HCT116 (cell line): ENCODE results near the gene TNFRSF6B. TPM values are rescaled to one million over a fixed set of nuclear protein-coding genes. Genes with fewer than 3 reads are reported as not detected.

Experiments
- ATAC-seq: fragments of 200-7000 bp; cut with Tn5 transposase; 2 replicates; pipeline ENCODE4 v1.9.1; 2020; ENCODE audit warnings: mild to moderate bottlenecking, moderate library complexity
- BruUV-seq: library from RNA; stranded (reverse); fragments of 400-500 nt; replicated peaks from 2 replicates; lab custom pipeline; 2021; lab: Mats Ljungman, UMichigan
- CTCF ChIA-PET: fragments of 300-600 bp; sonication (Branson Sonifier 250); formaldehyde crosslinking; loops from one replicate; lab custom pipeline; 2021; ENCODE audit warnings: antibody characterized with exemption; lab: Charles Lee
- POLR2A ChIA-PET: fragments of 300-600, 350-600 bp; sonication (Branson Sonifier 250); formaldehyde crosslinking; loops from one replicate; lab custom pipeline; 2021; ENCODE audit warnings: antibody characterized with exemption; lab: Charles Lee
- RAD21 ChIA-PET, 2 experiments: fragments of 300-600 bp; sonication (Branson Sonifier 250); formaldehyde crosslinking; loops; one replicate each; lab custom pipeline; 2023; ENCODE audit warnings: low total read pairs in 2 of 2; ENCODE audit not compliant: uncharacterized antibody in 2 of 2, unreplicated experiment in 2 of 2, low non-redundant PET in 1 of 2; lab: Charles Lee
- DNase-seq: peaks from one replicate; pipeline ENCODE4 v3.0.0-alpha.2; 2010; ENCODE audit warnings: low read depth, low spot score
- H2AFZ ChIP-seq: fragments of 200-600 bp; shearing (Covaris generic), sonication (generic); 2 replicates; pipeline ENCODE4 v1.6.1; 2017; ENCODE audit warnings: low read depth, mixed run types, mixed read lengths, antibody characterized with exemption, low read length; ENCODE audit not compliant: poor library complexity, severe bottlenecking
- H3K27ac ChIP-seq: 2 replicates; pipeline ENCODE4 v1.5.1; 2012; ENCODE audit warnings: low read depth, low read length
- H3K27me3 ChIP-seq: fragments of 200-600 bp; sonication (generic); 2 replicates; pipeline ENCODE4 v1.6.1; 2016; ENCODE audit warnings: mixed run types, low read length, mixed read lengths; ENCODE audit not compliant: insufficient read depth
- H3K36me3 ChIP-seq, 2 experiments: fragments of 200-500 bp in 1 of 2; fragments of 200-600 bp in 1 of 2; sonication (Bioruptor generic) in 1 of 2; sonication (generic) in 1 of 2; 2 replicates each; pipeline versions ENCODE4 v1.5.1 to v1.6.1; 2014 to 2016; ENCODE audit warnings: low read length in 2 of 2, inconsistent platforms in 1 of 2, mixed read lengths in 1 of 2, mixed run types in 1 of 2; ENCODE audit not compliant: insufficient read depth in 2 of 2, control insufficient read depth in 1 of 2
- H3K4me1 ChIP-seq, 2 experiments: fragments of 200-600 bp in 1 of 2; sonication (generic) in 1 of 2; 2 replicates each; pipeline versions ENCODE4 v1.5.1 to v1.6.1; 2012 to 2017; ENCODE audit warnings: low read length in 2 of 2, inconsistent platforms in 1 of 2, mild to moderate bottlenecking in 1 of 2, mixed read lengths in 1 of 2, mixed run types in 1 of 2, moderate library complexity in 1 of 2; ENCODE audit not compliant: insufficient read depth in 2 of 2, control insufficient read depth in 1 of 2
- H3K4me2 ChIP-seq: fragments of 200-600 bp; sonication (generic); 2 replicates; pipeline ENCODE4 v1.6.1; 2017; ENCODE audit warnings: mixed run types, low read length, mixed read lengths
- H3K4me3 ChIP-seq, 2 experiments: fragments of 200-600 bp in 1 of 2; sonication (generic) in 1 of 2; replicated peaks in 1 of 2; 2 replicates each; pipeline ENCODE4 v1.5.1; 2011 to 2016; ENCODE audit warnings: low read length in 2 of 2, control low read depth in 1 of 2, low read depth in 1 of 2, mild to moderate bottlenecking in 1 of 2, mixed read lengths in 1 of 2, mixed run types in 1 of 2
- H3K79me2 ChIP-seq: fragments of 200-600 bp; sonication (generic); 2 replicates; pipeline ENCODE4 v1.6.1; 2017; ENCODE audit warnings: mild to moderate bottlenecking, mixed run types, low read length, moderate library complexity, mixed read lengths; ENCODE audit not compliant: insufficient read depth
- H3K9ac ChIP-seq: fragments of 200-600 bp; sonication (generic); 2 replicates; pipeline ENCODE4 v1.6.1; 2016; ENCODE audit warnings: low read length, mixed read lengths
- H3K9me2 ChIP-seq: fragments of 200-600 bp; sonication (generic), shearing (Covaris generic); 2 replicates; pipeline ENCODE4 v1.6.1; 2017; ENCODE audit warnings: mixed run types, mild to moderate bottlenecking, moderate library complexity; ENCODE audit not compliant: insufficient read depth
- H3K9me3 ChIP-seq, 2 experiments: fragments of 200-500 bp in 1 of 2; fragments of 200-600 bp in 1 of 2; sonication (Bioruptor generic) in 1 of 2; sonication (generic) in 1 of 2; 2 replicates each; pipeline ENCODE4 v1.6.1; 2014 to 2017; ENCODE audit warnings: low read length in 2 of 2, mixed read lengths in 2 of 2, inconsistent platforms in 1 of 2, low read depth in 1 of 2, mild to moderate bottlenecking in 1 of 2, mixed run types in 1 of 2, moderate library complexity in 1 of 2; ENCODE audit not compliant: control insufficient read depth in 1 of 2, insufficient read depth in 1 of 2
- H4K20me1 ChIP-seq: fragments of 200-600 bp; sonication (generic), shearing (Covaris generic); 2 replicates; pipeline ENCODE4 v1.6.1; 2017; ENCODE audit warnings: mixed run types, mild to moderate bottlenecking, moderate library complexity; ENCODE audit not compliant: insufficient read depth
- TCF7L2 ChIP-seq: IDR thresholded peaks from 2 replicates; pipeline ENCODE4 v1.7.0; 2011; ENCODE audit warnings: borderline replicate concordance, inconsistent platforms; ENCODE audit not compliant: insufficient read depth, insufficient read length; ENCODE audit errors: extremely low read depth
- YY1 ChIP-seq: IDR thresholded peaks from 2 replicates; pipeline ENCODE4 v1.6.1; 2011; ENCODE audit warnings: low read length, low read depth, moderate library complexity, mild to moderate bottlenecking; ENCODE audit not compliant: insufficient replicate concordance; ENCODE audit errors: extremely low read depth
- intact Hi-C: fragments of 100-400 bp; cut with micrococcal nuclease; formaldehyde crosslinking; loops from 2 replicates; pipeline ENCODE4 v1.10.0; 2022
- total RNA-seq: library from RNA; stranded (reverse); gene quantifications from one replicate; pipeline ENCODE4 v1.2.1, GENCODE V29; 2021; ENCODE audit not compliant: unreplicated experiment
- TF ChIP-seq, protein P1 (sequence below), 3 experiments: fragments of 200-600 bp in 1 of 3; sonication (generic) in 1 of 3; IDR thresholded peaks in 2 of 3; conservative IDR thresholded peaks in 1 of 3; 2 replicates each; pipeline ENCODE4 v1.5.1; 2012 to 2017; ENCODE audit warnings: low read depth in 2 of 3, low read length in 2 of 3, antibody characterized with exemption in 1 of 3, borderline replicate concordance in 1 of 3, control low read depth in 1 of 3, mild to moderate bottlenecking in 1 of 3, mixed read lengths in 1 of 3, mixed run types in 1 of 3, moderate library complexity in 1 of 3; ENCODE audit not compliant: insufficient read depth in 1 of 3

Gene TNFRSF6B
- total RNA-seq, 1 experiment from 2014 or later: 147 TPM

DNA sequence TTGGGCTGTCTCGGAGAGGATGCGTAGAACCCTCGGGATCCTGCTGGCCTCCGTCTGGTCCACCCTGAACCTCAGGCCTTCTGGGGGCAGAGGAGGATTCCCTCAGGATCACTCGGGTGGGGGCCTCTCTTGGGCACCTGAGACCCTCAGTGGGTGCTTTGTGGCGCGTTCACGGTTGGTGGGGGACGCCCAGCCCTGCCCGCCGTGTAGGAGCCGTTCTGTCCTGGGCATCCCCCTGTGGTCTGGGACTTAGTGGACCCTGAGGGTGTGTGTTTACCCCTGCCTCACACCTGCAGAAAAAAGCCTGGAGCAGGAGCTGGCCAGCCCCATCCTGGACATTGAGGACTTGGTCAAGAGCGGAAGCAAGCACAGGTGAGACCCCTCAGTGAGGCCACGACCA lies 30.7 kb upstream of the TNFRSF6B start:
- Histone ChIP-seq H3K36me3 (peaks cover 21 to 51% of the 10 kb centered on the region in 2 experiments), H3K79me2 (peaks cover 40% of the 10 kb centered on the region), H2AFZ (no peak overlapping the region), H3K27me3 (no peaks in the 10 kb centered on the region), H3K27ac (no peak overlapping the region), H3K4me2 (no peak overlapping the region), H3K9ac (no peak overlapping the region), H4K20me1 (no peaks in the 10 kb centered on the region), H3K4me3 (no peak overlapping the region), H3K9me2 (no peaks in the 10 kb centered on the region), H3K4me1 (no peaks in the 10 kb centered on the region), H3K9me3 (no peaks in the 10 kb centered on the region)
- TF ChIP-seq TCF7L2: no peak
- TF ChIP-seq, protein P1, sequence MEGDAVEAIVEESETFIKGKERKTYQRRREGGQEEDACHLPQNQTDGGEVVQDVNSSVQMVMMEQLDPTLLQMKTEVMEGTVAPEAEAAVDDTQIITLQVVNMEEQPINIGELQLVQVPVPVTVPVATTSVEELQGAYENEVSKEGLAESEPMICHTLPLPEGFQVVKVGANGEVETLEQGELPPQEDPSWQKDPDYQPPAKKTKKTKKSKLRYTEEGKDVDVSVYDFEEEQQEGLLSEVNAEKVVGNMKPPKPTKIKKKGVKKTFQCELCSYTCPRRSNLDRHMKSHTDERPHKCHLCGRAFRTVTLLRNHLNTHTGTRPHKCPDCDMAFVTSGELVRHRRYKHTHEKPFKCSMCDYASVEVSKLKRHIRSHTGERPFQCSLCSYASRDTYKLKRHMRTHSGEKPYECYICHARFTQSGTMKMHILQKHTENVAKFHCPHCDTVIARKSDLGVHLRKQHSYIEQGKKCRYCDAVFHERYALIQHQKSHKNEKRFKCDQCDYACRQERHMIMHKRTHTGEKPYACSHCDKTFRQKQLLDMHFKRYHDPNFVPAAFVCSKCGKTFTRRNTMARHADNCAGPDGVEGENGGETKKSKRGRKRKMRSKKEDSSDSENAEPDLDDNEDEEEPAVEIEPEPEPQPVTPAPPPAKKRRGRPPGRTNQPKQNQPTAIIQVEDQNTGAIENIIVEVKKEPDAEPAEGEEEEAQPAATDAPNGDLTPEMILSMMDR (IDR thresholded peaks at IDR 0.05 in 2 of 3, conservative IDR thresholded peaks at IDR 0.05 in 1 of 3; ENCODE audit: borderline replicate concordance in 1 of 3, insufficient read depth in 1 of 3, low read depth in 2 of 3, low read length in 2 of 3): no peak
- ChIA-PET RAD21 (no interaction called here), CTCF (no interaction called here), POLR2A (no interaction called here)
- DNase-seq (no peak), ATAC-seq (no peak)
- BruUV-seq: no TSS peak
- intact Hi-C loops: no loop called here

DNA sequence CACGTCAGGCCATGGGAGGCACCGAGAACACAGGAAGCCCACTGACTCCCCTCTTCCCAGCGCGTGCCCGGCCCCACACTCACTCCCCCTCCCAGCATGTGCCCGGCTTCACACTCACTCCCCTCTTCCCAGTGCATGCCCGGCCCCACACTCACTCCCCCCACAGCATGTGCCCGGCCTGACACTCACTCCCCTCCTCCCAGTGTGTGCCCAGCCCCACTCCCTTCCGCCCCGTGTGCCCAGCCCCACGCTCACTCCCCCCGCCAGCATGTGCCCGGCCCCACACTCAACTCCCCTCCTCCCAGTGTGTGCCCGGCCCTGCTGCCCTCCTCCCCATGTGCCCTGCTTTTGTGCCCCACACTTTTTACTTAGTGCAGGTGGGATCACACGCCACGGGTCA lies 28.6 kb upstream of the TNFRSF6B start:
- Histone ChIP-seq H4K20me1 (no peaks in the 10 kb centered on the region), H3K36me3 (peaks cover 17 to 42% of the 10 kb centered on the region in 2 experiments), H3K9ac (no peak overlapping the region), H3K4me3 (no peak overlapping the region), H3K79me2 (peaks cover 23% of the 10 kb centered on the region; the same call in 1 of the 2 replicates), H2AFZ (no peak overlapping the region), H3K27me3 (no peaks in the 10 kb centered on the region), H3K4me2 (no peak overlapping the region), H3K27ac (no peak overlapping the region), H3K9me2 (no peaks in the 10 kb centered on the region), H3K4me1 (no peaks in the 10 kb centered on the region), H3K9me3 (no peaks in the 10 kb centered on the region)
- no TSS peak for BruUV-seq
- DNase-seq (no peak), ATAC-seq (no peak)
- ChIA-PET RAD21 (no interaction called here), CTCF (no interaction called here), POLR2A (no interaction called here)
- intact Hi-C loops: no loop called here
- TF ChIP-seq YY1: no peak
